Endothelial cell of umbilical vein (primary cell): ENCODE results near the gene IL1RL2. TPM values are rescaled to one million over a fixed set of nuclear protein-coding genes. Genes with fewer than 3 reads are reported as not detected.

Experiments used
- BruUV-seq: library from RNA; stranded (reverse); fragments of 400-500 nt; replicated peaks from 2 replicates; lab custom pipeline; 2021; lab: Mats Ljungman, UMichigan
- CTCF ChIA-PET: fragments of 300-600, 350-600 bp; sonication (Branson Sonifier 250); formaldehyde crosslinking; loops from one replicate; lab custom pipeline; 2021; ENCODE audit warnings: antibody characterized with exemption, inconsistent platforms; lab: Charles Lee
- POLR2A ChIA-PET: fragments of 300-600, 350-600 bp; sonication (Branson Sonifier 250); formaldehyde crosslinking; loops from one replicate; lab custom pipeline; 2021; ENCODE audit warnings: antibody characterized with exemption, inconsistent platforms; lab: Charles Lee
- DNase-seq: peaks from one replicate; pipeline ENCODE4 v3.0.0-alpha.2; 2011; ENCODE audit warnings: low read depth, low spot score
- FAIRE-seq: peaks from 2 replicates; lab custom pipeline; 2011; peaks lifted over from hg19 to GRCh38; lab: Jason Lieb, UNC
- H2AFZ ChIP-seq: 2 replicates; pipeline ENCODE4 v1.6.0; 2012; ENCODE audit warnings: low read depth, low read length, control low read depth, inconsistent platforms
- H3K27ac ChIP-seq: 2 replicates; pipeline ENCODE4 v1.5.1; 2011; ENCODE audit warnings: low read depth, mild to moderate bottlenecking, control low read depth, low read length, moderate library complexity; ENCODE audit not compliant: insufficient read depth
- H3K27me3 ChIP-seq, 2 experiments: 2 replicates each; pipeline versions ENCODE4 v1.6.0 to v1.6.1; 2011; ENCODE audit warnings: low read length in 2 of 2, mixed read lengths in 1 of 2; ENCODE audit not compliant: control insufficient read depth in 2 of 2, insufficient read depth in 2 of 2
- H3K36me3 ChIP-seq, 2 experiments: 2 replicates in 1 of 2; 3 replicates in 1 of 2; pipeline ENCODE4 v1.5.1; 2011; ENCODE audit warnings: low read length in 2 of 2, mild to moderate bottlenecking in 1 of 2, moderate library complexity in 1 of 2; ENCODE audit not compliant: control insufficient read depth in 2 of 2, insufficient read depth in 2 of 2; ENCODE audit errors: extremely low read depth in 1 of 2
- H3K4me1 ChIP-seq: 3 replicates; pipeline ENCODE4 v1.5.1; 2011; ENCODE audit warnings: mild to moderate bottlenecking, low read length; ENCODE audit not compliant: control insufficient read depth, insufficient read depth; ENCODE audit errors: extremely low read depth
- H3K4me2 ChIP-seq: 2 replicates; pipeline ENCODE4 v1.6.1; 2011; ENCODE audit warnings: low read length, control low read depth, mixed read lengths; ENCODE audit not compliant: insufficient read depth
- H3K4me3 ChIP-seq, 3 experiments: fragments of 200-600 bp in 1 of 3; sonication (generic), shearing (Covaris generic) in 1 of 3; replicated peaks in 1 of 3; 2 replicates each; pipeline ENCODE4 v1.5.1; 2011 to 2016; ENCODE audit warnings: control low read depth in 3 of 3, low read length in 3 of 3, mild to moderate bottlenecking in 2 of 3, inconsistent platforms in 1 of 3, low read depth in 1 of 3, moderate library complexity in 1 of 3; ENCODE audit not compliant: insufficient read depth in 1 of 3
- H3K79me2 ChIP-seq: 2 replicates; pipeline ENCODE4 v1.6.0; 2012; ENCODE audit warnings: low read length, inconsistent platforms; ENCODE audit not compliant: control insufficient read depth, insufficient read depth
- H3K9ac ChIP-seq: replicated peaks from 2 replicates; pipeline ENCODE3; 2011; ENCODE audit warnings: low read length, control low read depth; ENCODE audit not compliant: insufficient read depth; ENCODE audit errors: extremely low read depth
- H3K9me1 ChIP-seq: replicated peaks from 3 replicates; pipeline ENCODE4 v1.6.0; 2011; ENCODE audit warnings: mild to moderate bottlenecking, low read length; ENCODE audit not compliant: control insufficient read depth, insufficient read depth; ENCODE audit errors: extremely low read depth
- H3K9me3 ChIP-seq: replicated peaks from 2 replicates; pipeline ENCODE4 v1.5.1; 2012; ENCODE audit warnings: low read length, inconsistent platforms; ENCODE audit not compliant: control insufficient read depth, insufficient read depth
- H4K20me1 ChIP-seq: replicated peaks from 2 replicates; pipeline ENCODE3; 2011; ENCODE audit warnings: mild to moderate bottlenecking, low read length; ENCODE audit not compliant: control insufficient read depth, insufficient read depth; ENCODE audit errors: extremely low read depth
- EZH2 ChIP-seq: IDR thresholded peaks from 2 replicates; pipeline ENCODE4 v1.6.1; 2012; ENCODE audit warnings: borderline replicate concordance, low read depth, mild to moderate bottlenecking, moderate library complexity, low read length, inconsistent platforms; ENCODE audit not compliant: severe bottlenecking
- FOS ChIP-seq: IDR thresholded peaks from 2 replicates; pipeline ENCODE4 v1.6.1; 2011; ENCODE audit warnings: mild to moderate bottlenecking, low read length, moderate library complexity, borderline replicate concordance; ENCODE audit not compliant: insufficient read depth
- GATA2 ChIP-seq: IDR thresholded peaks from 2 replicates; pipeline ENCODE4 v1.7.0; 2011; ENCODE audit warnings: low read depth, mild to moderate bottlenecking, moderate library complexity, mixed read lengths, low read length; ENCODE audit not compliant: insufficient read length, insufficient read depth
- JUN ChIP-seq: IDR thresholded peaks from 2 replicates; pipeline ENCODE4 v1.6.1; 2011; ENCODE audit warnings: borderline replicate concordance, low read depth; ENCODE audit not compliant: insufficient read length, insufficient read depth
- MYC ChIP-seq: IDR thresholded peaks from one replicate; pipeline ENCODE4 v1.6.1; 2011; ENCODE audit warnings: mild to moderate bottlenecking, low read depth, low read length
- POLR2A ChIP-seq: IDR thresholded peaks from 2 replicates; pipeline ENCODE4 v1.6.1; 2012; ENCODE audit warnings: low read depth, mild to moderate bottlenecking, control low read depth, low read length
- POLR2AphosphoS5 ChIP-seq: IDR thresholded peaks from 2 replicates; pipeline ENCODE4 v1.6.1; 2012; ENCODE audit warnings: low read depth, mild to moderate bottlenecking, control low read depth, low read length, moderate library complexity; ENCODE audit not compliant: insufficient read depth
- dilution Hi-C: fragments of 300-500 bp; cut with MboI; formaldehyde crosslinking; loops from one replicate; pipeline ENCODE4 v1.15.0; 2019; ENCODE audit warnings: low sequenced_read_pairs; ENCODE audit not compliant: extremely low pct_ligation_motif_present
- intact Hi-C: fragments of 100-400 bp; cut with micrococcal nuclease; formaldehyde crosslinking; loops from one replicate; pipeline ENCODE4 v1.10.0; 2022
- polyA plus RNA-seq, 4 experiments: library from polyadenylated mRNA; depleted of rRNA in 3 of 4; stranded (reverse) in 3 of 4; unstranded in 1 of 4; fragments of >200 nt; gene quantifications; 2 replicates each; pipeline versions ENCODE4 v1.2.1 to v1.2.3, GENCODE V29; 2011 to 2012; ENCODE audit warnings: missing spikeins in 1 of 4
- total RNA-seq: library from RNA; stranded (reverse); gene quantifications from 2 replicates; pipeline ENCODE4 v1.2.3, GENCODE V29; 2021
- TF ChIP-seq, protein P1 (sequence below), 2 donors: IDR thresholded peaks; 1 replicate in 1 of 2; 2 replicates in 1 of 2; pipeline ENCODE4 v1.5.1; 2011; ENCODE audit warnings: low read length in 2 of 2, mild to moderate bottlenecking in 2 of 2, moderate library complexity in 2 of 2, control low read depth in 1 of 2, inconsistent platforms in 1 of 2, low read depth in 1 of 2; ENCODE audit not compliant: insufficient read depth in 1 of 2; ENCODE audit errors: extremely low read depth in 1 of 2
- TF ChIP-seq, protein P2 (sequence below): IDR thresholded peaks from 2 replicates; pipeline ENCODE4 v1.6.1; 2011; ENCODE audit not compliant: insufficient read depth, insufficient read length

The IL1RL2 gene
- total and polyA plus RNA-seq, 2 donors (not counting 3 experiments of a cell fraction or from before 2014, with no cell fraction given): 0.11 TPM; not detected in 1

DNA sequence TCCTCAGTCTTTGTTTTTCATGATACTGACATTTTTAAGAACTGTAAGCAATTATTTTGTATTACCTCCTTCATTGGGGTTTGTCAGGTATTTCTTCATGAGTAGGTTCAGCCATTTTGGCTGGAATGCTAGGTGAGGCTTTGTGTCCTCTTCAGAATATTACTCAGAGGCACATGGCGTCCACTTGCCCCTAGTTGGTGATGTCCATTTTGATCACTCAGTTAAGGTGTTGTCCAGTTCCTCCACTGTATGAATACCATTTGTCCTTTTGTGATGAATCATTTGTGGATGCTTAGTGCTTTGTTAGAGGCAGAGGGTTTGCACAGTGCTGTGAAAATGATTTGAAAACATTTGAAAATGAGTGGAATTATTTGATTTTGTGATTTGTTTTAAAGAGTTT lies 4.7 kb downstream of the IL1RL2 start:
- intact Hi-C loops: no loop called here
- no peak overlapping the region for H2AFZ ChIP-seq
- H3K4me3 ChIP-seq: no peak overlapping the region
- dilution Hi-C loops: no loop called here
- POLR2A ChIA-PET: no interaction called here
- no peaks in the 10 kb centered on the region for H4K20me1 ChIP-seq
- H3K4me1 ChIP-seq: peaks cover 10% of the 10 kb centered on the region
- no peaks in the 10 kb centered on the region for H3K79me2 ChIP-seq
- TF ChIP-seq MYC (no peak), JUN (no peak), EZH2 (no peak), GATA2 (no peak), POLR2AphosphoS5 (no peak), FOS (no peak), POLR2A (no peak)
- TF ChIP-seq, protein P1, sequence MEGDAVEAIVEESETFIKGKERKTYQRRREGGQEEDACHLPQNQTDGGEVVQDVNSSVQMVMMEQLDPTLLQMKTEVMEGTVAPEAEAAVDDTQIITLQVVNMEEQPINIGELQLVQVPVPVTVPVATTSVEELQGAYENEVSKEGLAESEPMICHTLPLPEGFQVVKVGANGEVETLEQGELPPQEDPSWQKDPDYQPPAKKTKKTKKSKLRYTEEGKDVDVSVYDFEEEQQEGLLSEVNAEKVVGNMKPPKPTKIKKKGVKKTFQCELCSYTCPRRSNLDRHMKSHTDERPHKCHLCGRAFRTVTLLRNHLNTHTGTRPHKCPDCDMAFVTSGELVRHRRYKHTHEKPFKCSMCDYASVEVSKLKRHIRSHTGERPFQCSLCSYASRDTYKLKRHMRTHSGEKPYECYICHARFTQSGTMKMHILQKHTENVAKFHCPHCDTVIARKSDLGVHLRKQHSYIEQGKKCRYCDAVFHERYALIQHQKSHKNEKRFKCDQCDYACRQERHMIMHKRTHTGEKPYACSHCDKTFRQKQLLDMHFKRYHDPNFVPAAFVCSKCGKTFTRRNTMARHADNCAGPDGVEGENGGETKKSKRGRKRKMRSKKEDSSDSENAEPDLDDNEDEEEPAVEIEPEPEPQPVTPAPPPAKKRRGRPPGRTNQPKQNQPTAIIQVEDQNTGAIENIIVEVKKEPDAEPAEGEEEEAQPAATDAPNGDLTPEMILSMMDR (IDR thresholded peaks at IDR 0.05; ENCODE audit: extremely low read depth in 1 of 2, insufficient read depth in 1 of 2, low read depth in 1 of 2, low read length in 2 of 2): no peak
- TF ChIP-seq, protein P2, sequence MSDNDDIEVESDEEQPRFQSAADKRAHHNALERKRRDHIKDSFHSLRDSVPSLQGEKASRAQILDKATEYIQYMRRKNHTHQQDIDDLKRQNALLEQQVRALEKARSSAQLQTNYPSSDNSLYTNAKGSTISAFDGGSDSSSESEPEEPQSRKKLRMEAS: no peak
- no peaks in the 10 kb centered on the region for H3K9me3 ChIP-seq
- no peaks in the 10 kb centered on the region for H3K9me1 ChIP-seq
- H3K4me2 ChIP-seq: no peak overlapping the region
- DNase-seq (no peak), FAIRE-seq (no peak)
- no peaks in the 10 kb centered on the region for H3K27me3 ChIP-seq
- H3K9ac ChIP-seq: no peak overlapping the region
- no peak overlapping the region for H3K27ac ChIP-seq
- BruUV-seq: no TSS peak
- H3K36me3 ChIP-seq: no peaks in the 10 kb centered on the region
- CTCF ChIA-PET: no interaction called here
